NCI-H2029 treated with DMSO at 0.1 percent for 48 hours (cell line): ENCODE results near the gene ARMS2.

ENCODE experiments used
- DNase-seq: peaks from one replicate; lab custom pipeline; 2025; lab: John Stamatoyannopoulos, UW

The ARMS2 gene

GRCh38 chr10:122494833-122495232 lies 40.4 kb downstream of the ARMS2 start:
- no peak for DNase-seq

DNA sequence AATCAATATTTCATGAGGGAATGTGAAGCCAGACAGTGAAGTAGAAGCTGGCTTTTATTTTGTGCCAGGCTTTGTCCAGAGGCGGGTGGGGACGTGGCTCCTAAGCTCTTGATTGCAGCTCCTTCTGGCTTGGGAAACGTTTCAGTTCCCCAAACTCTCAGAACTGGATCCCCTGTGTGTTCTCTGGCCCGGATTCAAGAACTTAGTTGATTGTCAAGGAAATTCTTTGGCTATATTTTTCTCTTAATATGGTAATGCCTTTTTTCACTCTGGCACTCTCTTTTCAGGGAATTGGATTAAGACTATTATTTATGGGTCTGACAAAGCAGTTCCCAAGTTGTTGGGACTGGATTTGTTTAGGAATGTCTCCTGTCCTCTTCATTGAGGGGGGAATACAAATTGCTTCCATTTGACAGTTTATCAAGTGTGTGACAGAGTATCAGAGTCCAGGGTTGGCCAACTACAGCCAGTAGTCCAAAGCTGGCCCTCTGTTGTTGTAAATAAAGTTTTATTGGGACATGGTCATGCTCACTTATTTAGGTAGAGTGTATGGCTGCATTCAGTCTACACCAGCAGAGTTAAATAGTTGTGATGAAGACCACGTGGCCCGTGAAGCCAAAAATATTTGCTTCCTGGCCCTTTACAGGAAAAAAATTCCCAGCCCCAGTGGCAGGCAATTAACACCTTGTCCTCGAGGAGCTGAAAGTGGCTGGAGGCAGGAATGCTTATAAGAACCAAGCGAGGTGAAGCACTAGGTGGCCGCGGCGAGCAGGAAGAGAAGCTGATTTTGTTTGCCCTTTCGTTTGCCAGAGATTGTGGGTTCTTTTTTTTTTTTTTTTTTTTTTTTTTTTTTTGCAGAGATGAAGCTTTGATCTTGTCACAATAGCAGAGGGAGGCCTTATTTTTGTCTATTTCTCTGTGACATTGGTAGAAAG lies 41.2 kb downstream of the ARMS2 start:
- DNase-seq = peak; percentile 25

DNA sequence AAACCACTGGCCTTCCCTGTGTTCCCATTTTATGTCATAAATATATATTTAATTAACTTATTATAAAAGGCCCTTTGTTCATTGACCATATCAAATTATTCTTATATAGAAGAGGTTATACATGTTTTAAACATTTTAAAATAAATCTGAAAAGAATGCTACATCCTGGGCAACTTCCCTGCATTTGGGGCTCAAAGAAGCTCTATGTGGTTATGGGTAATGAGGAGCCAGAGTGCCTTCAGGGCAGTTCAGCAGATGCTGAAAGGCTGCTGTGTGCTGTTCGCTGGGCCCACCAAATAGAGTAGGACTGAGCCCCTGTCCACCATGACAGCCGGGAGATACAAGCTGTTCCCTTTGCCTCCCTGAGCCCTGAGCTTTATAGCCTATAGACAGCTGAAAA lies 42.8 kb downstream of the ARMS2 start:
- no peak for DNase-seq

DNA sequence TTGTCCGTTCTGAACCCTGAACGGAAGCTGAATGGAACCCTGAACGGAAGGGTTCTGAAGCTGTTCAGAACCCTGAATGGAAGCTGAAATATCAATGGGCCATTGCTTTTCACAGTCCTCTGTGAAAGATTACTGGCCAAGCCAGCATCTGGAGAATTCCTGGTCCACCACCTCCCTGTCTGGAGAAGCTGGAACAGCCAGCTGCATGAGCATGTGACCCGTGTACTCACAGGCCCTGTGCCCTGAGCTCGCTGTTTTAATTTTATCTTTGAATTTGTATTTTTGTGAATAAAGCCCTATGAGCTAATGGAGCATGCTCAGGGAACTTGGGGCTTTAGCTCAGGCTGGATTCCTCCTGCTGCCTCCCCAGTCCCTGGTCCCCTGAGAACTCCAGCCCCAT lies 44.1 kb downstream of the ARMS2 start:
- no peak for DNase-seq

DNA sequence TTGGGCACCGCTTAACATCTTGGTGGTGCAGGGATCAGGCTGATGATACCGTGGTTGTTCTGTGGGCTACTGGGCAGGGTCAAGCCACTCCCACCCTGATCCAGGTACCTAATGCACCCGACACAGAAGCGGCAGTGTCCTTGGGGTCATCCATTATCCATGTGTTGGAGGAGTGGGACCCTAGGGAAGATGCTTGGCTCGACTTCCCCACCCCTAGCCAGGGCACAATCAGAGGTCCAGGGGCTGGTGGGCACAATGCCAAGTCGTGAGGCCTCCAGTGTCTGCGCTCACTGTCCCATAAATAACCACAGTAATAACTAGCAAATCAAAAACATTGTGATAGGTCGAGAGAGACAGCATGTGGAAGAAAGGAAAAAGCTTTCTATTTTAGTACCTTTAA lies 44.6 kb downstream of the ARMS2 start:
- DNase-seq = no peak

- no peak for DNase-seq
Measured at GRCh38 chr10:122499491-122499941, 45.1 kb downstream of the ARMS2 start.

DNA sequence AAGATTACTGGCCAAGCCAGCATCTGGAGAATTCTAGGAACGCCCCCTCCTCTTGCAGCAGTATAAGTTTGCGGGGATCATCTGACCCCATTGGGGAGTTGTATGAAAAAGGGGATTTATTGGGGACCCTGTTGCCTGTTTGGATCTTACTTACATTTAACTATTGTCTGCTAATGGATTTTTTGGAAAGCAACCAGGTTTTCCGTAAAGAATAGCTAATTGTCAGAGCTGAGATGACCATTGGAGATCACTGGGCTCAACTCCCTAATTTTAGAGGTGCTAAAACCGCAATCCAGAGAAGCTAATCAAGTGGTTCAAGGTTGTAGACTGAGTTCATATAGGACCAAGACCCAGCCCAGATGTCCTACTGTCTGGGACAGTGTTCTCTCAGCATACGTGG lies 45.7 kb downstream of the ARMS2 start:
- DNase-seq = no peak

GRCh38 chr10:122500726-122501125 lies 46.3 kb downstream of the ARMS2 start:
- no peak for DNase-seq

GRCh38 chr10:122503012-122503411 lies 48.6 kb downstream of the ARMS2 start:
- no peak for DNase-seq

DNA sequence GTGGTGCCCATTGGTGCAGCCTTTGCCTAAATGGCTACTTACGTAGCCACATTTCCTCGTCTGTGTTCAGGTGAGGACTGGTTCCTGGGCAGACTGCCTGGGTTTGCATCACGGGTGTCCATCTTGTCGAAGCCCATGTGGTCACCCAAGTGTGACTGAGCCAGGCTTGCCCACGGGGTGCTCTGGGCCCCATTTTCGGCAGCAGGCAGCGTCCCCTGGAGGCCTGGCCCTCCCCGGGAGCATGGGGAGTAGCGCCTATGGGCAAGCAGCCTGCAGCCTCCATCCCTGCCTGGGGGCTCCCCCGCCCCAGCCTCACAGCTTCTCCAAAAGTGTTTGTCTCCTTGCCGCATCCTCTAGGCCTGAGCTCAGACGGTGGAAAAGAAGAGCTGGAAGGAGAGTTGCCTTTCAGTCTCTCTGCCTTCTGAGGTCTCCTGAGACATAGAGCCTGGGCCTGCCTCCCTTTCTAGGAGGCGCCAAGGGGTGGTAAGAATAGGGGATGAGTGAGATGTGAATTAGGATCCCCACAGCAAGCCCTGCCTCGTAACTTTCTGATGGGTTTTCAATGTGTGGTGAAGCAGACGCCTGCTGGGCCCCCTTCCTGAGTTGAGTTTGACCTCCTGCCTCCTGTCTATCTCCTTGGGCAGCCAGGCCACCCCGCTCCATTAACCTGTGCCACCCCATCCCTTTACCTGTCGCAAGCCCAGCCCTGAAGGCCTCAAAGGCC lies 49.6 kb downstream of the ARMS2 start:
- DNase-seq = no peak

GRCh38 chr10:122504610-122504950 lies 50.1 kb downstream of the ARMS2 start:
- DNase-seq = peak; percentile 40

DNA sequence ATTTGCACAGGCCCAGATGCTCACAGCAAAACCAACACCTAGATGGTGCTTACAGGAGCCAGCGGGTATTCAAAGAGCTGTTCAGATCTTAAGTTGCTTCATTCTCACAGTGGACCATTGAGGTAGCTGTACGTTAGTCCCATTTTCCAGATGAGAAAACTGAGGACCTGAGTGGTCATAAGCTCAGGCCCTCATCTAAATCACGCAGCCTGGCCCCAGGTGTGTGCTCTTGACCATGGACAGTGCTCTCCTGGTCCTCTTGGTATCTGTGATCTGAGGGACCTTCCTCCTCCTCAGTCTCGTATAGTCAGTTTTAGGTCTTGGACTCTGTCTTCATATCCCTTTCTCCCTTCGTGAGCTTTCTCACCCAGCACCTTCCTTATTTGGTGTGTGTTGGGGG lies 50.6 kb downstream of the ARMS2 start:
- DNase-seq = no peak

DNA sequence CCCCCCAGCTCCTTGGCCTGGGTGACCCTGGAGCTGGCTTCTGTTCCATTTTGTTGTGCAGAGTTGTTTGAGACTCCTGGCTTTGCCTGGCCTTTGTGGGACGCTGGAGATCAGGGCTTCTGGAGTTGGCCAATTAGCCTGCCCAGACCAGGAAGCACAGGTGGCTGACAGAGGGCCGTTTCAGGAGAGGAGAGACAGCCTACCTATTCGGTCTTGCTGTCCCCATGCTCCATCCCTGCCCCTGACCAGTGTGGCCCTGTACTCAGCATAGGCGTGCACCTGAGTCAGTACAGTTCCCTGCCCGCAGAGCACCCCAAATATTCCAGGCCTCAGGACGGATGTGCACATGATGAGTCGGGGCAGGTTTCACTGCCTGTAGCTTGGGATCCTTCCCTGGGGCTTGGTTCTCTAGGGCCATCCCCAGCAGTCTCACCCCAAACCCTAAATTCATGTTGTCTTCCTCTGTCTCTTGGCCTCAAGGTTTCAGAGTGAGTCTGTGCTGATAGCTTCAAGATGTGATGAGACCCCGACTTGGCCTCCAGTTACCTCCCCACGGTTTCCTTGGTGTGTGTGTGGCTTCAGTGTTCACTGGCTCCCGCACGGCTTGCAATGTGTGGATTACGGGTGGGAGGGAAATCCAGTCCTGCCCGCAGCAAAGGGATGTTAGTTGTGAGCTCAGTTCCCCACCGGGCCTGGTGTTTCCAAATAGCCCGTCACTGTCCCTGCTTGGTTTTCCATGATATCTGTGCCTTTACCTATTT lies 51.6 kb downstream of the ARMS2 start:
- no peak for DNase-seq
